HepG2 (cell line): ENCODE results near the gene ST7L. TPM values are rescaled to one million over a fixed set of nuclear protein-coding genes. Genes with fewer than 3 reads are reported as not detected.

Experiments used
- ATAC-seq: fragments of 200-7000 bp; cut with Tn5 transposase; 3 replicates; pipeline ENCODE4 v1.9.1; 2020; ENCODE audit warnings: mild to moderate bottlenecking, moderate library complexity
- BruUV-seq: library from RNA; stranded (reverse); fragments of 400-500 nt; replicated peaks from 2 replicates; lab custom pipeline; 2021; lab: Mats Ljungman, UMichigan
- CTCF ChIA-PET: fragments of 300-600 bp; formaldehyde crosslinking; extraction: SDS; loops from one replicate; lab custom pipeline; 2021; ENCODE audit warnings: low total read pairs, inconsistent platforms, low intra/inter-chr PET ratio; lab: Yijun Ruan, JAX
- POLR2A ChIA-PET: fragments of 350-600 bp; sonication (Branson Sonifier 250); formaldehyde crosslinking; loops from one replicate; lab custom pipeline; 2020; ENCODE audit warnings: antibody characterized with exemption, inconsistent platforms; lab: Yijun Ruan, JAX
- DNase-seq: peaks from one replicate; pipeline ENCODE4 v3.0.0-alpha.2; 2015; ENCODE audit warnings: low spot score
- FAIRE-seq: peaks from 3 replicates; lab custom pipeline; 2011; peaks lifted over from hg19 to GRCh38; lab: Jason Lieb, UNC
- H2AFZ ChIP-seq: one replicate; pipeline ENCODE4 v1.6.1; 2011; ENCODE audit warnings: low read length, inconsistent platforms
- H3K27ac ChIP-seq: fragments of 300-600 bp; 3 replicates; pipeline ENCODE4 v1.8.0; 2011; ENCODE audit warnings: mixed run types, mild to moderate bottlenecking, mixed read lengths, low read length, inconsistent platforms; ENCODE audit not compliant: insufficient read depth; ENCODE audit errors: extremely low read length
- H3K27me3 ChIP-seq, 2 experiments: fragments of 200-600 bp in 1 of 2; 2 replicates in 1 of 2; 3 replicates in 1 of 2; pipeline versions ENCODE4 v1.6.0 to v1.8.0; 2011; ENCODE audit warnings: low read length in 2 of 2, mild to moderate bottlenecking in 2 of 2, moderate library complexity in 2 of 2, inconsistent platforms in 1 of 2; ENCODE audit not compliant: insufficient read depth in 2 of 2, control insufficient read depth in 1 of 2
- H3K36me3 ChIP-seq, 2 experiments: fragments of 200-600 bp in 1 of 2; replicated peaks in 1 of 2; 2 replicates in 1 of 2; 3 replicates in 1 of 2; pipeline versions ENCODE4 v1.5.1 to v1.8.0; 2011; ENCODE audit warnings: low read length in 2 of 2, inconsistent platforms in 1 of 2; ENCODE audit not compliant: insufficient read depth in 2 of 2, control insufficient read depth in 1 of 2
- H3K4me1 ChIP-seq: 2 replicates; pipeline ENCODE4 v1.5.1; 2012; ENCODE audit warnings: low read length, inconsistent platforms; ENCODE audit not compliant: insufficient read depth
- H3K4me2 ChIP-seq: 2 replicates; pipeline ENCODE4 v1.6.0; 2011; ENCODE audit warnings: low read depth, low read length, inconsistent platforms
- H3K4me3 ChIP-seq, 3 experiments: fragments of 200-600 bp in 1 of 3; sonication (generic), shearing (Covaris generic) in 1 of 3; replicated peaks in 1 of 3; 2 replicates each; pipeline ENCODE4 v1.5.1; 2011 to 2016; ENCODE audit warnings: low read length in 3 of 3, inconsistent platforms in 2 of 3, low read depth in 2 of 3, mild to moderate bottlenecking in 2 of 3, control low read depth in 1 of 3, mixed read lengths in 1 of 3; ENCODE audit not compliant: insufficient read depth in 1 of 3
- H3K79me2 ChIP-seq: one replicate; pipeline ENCODE4 v1.6.1; 2011; ENCODE audit warnings: low read length, inconsistent platforms; ENCODE audit not compliant: insufficient read depth
- H3K9ac ChIP-seq: 2 replicates; pipeline ENCODE4 v1.6.0; 2011; ENCODE audit warnings: mild to moderate bottlenecking, low read depth, low read length, inconsistent platforms; ENCODE audit not compliant: insufficient read depth
- H3K9me3 ChIP-seq: 2 replicates; pipeline ENCODE4 v1.5.1; 2012; ENCODE audit warnings: mild to moderate bottlenecking, low read length
- H4K20me1 ChIP-seq: 2 replicates; pipeline ENCODE4 v1.6.0; 2011; ENCODE audit warnings: inconsistent platforms, mild to moderate bottlenecking, low read length, moderate library complexity; ENCODE audit not compliant: insufficient read depth
- ATRX ChIP-seq: sonication (generic); formaldehyde crosslinking; IDR thresholded peaks from 2 replicates; pipeline ENCODE4 v1.4.0; 2020; ENCODE audit warnings: missing genetic modification reagents, borderline replicate concordance
- CC2D1A ChIP-seq: sonication (generic); formaldehyde crosslinking; IDR thresholded peaks from 2 replicates; pipeline ENCODE4 v1.8.1; 2023; ENCODE audit warnings: mild to moderate bottlenecking, missing genetic modification reagents
- DDIT3 ChIP-seq: sonication (generic); formaldehyde crosslinking; IDR thresholded peaks from 2 replicates; pipeline ENCODE4 v1.4.0; 2020; ENCODE audit warnings: mild to moderate bottlenecking, missing genetic modification reagents
- HOXA5 ChIP-seq: sonication (generic); formaldehyde crosslinking; IDR thresholded peaks from 2 replicates; pipeline ENCODE4 v1.4.0; 2020; ENCODE audit warnings: missing genetic modification reagents
- MBD4 ChIP-seq: IDR thresholded peaks from 2 replicates; pipeline ENCODE4 v1.6.1; 2012; ENCODE audit warnings: low read length, inconsistent platforms, borderline replicate concordance
- NR2F1 ChIP-seq, 2 experiments: fragments of 450-650 bp in 1 of 2; formaldehyde crosslinking in 1 of 2; IDR thresholded peaks; 2 replicates each; pipeline versions ENCODE4 v1.5.0 to v1.6.1; 2016 to 2020; ENCODE audit warnings: mild to moderate bottlenecking in 1 of 2, missing compliant biosample characterization in 1 of 2, missing genetic modification reagents in 1 of 2, moderate library complexity in 1 of 2
- NR3C1 ChIP-seq: sonication (generic); formaldehyde crosslinking; IDR thresholded peaks from 2 replicates; pipeline ENCODE4 v1.4.0; 2020; ENCODE audit warnings: missing genetic modification reagents
- PCBP2 ChIP-seq: fragments of 200-400 bp; formaldehyde crosslinking; optimal IDR thresholded peaks from 2 replicates; pipeline ENCODE3; 2018; ENCODE audit warnings: low read length, low read depth; ENCODE audit not compliant: poor library complexity, severe bottlenecking
- ZBTB3 ChIP-seq: sonication (generic); formaldehyde crosslinking; IDR thresholded peaks from 2 replicates; pipeline ENCODE4 v1.4.0; 2020; ENCODE audit warnings: low read depth, mild to moderate bottlenecking, moderate library complexity, missing genetic modification reagents, borderline replicate concordance
- ZNF264 ChIP-seq: sonication (generic); formaldehyde crosslinking; IDR thresholded peaks from 2 replicates; pipeline ENCODE4 v1.4.0; 2020; ENCODE audit warnings: missing genetic modification reagents
- ZNF430 ChIP-seq: sonication (generic); formaldehyde crosslinking; IDR thresholded peaks from 2 replicates; pipeline ENCODE4 v1.9.0; 2021; ENCODE audit warnings: mild to moderate bottlenecking, missing genetic modification reagents
- ZNF546 ChIP-seq: sonication (generic); formaldehyde crosslinking; conservative IDR thresholded peaks from 2 replicates; pipeline ENCODE4 v1.8.1; 2023; ENCODE audit warnings: mild to moderate bottlenecking, missing genetic modification reagents
- ZNF550 ChIP-seq: sonication (generic); formaldehyde crosslinking; IDR thresholded peaks from 2 replicates; pipeline ENCODE4 v1.4.0; 2020; ENCODE audit warnings: mild to moderate bottlenecking, missing genetic modification reagents, borderline replicate concordance
- ZNF577 ChIP-seq: sonication (generic); formaldehyde crosslinking; IDR thresholded peaks from 2 replicates; pipeline ENCODE4 v1.4.0; 2020; ENCODE audit warnings: mild to moderate bottlenecking, low read depth, missing genetic modification reagents, borderline replicate concordance
- ZNF616 ChIP-seq: sonication (generic); formaldehyde crosslinking; IDR thresholded peaks from 2 replicates; pipeline ENCODE4 v1.5.0; 2020; ENCODE audit warnings: low read depth, mild to moderate bottlenecking, missing genetic modification reagents
- WGBS: methylation state at CpG from one replicate; pipeline ENCODE4 v1.1.6; 2017; ENCODE audit warnings: low lambda C conversion rate; 5-methylcytosine and 5-hydroxymethylcytosine counted together
- in situ Hi-C: cut with HindIII; loops from 2 replicates; pipeline ENCODE4 v1.10.0; 2017; ENCODE audit warnings: low pct_unique_long_range_greater_than_20kb; ENCODE audit not compliant: extremely low pct_ligation_motif_present
- intact Hi-C: fragments of 100-400 bp; cut with micrococcal nuclease; formaldehyde crosslinking; loops from one replicate; pipeline ENCODE4 v1.10.0; 2022; ENCODE audit not compliant: unreplicated experiment
- polyA plus RNA-seq, 8 experiments: library from polyadenylated mRNA; depleted of rRNA in 3 of 8; stranded (reverse) in 7 of 8; unstranded in 1 of 8; fragments of >200 nt; fragmentation: Illumina TruSeq in 4 of 8; extraction: Trizol in 4 of 8; gene quantifications; 2 replicates each; pipeline versions ENCODE4 v1.2.1 to v1.2.3, GENCODE V29; 2011 to 2016; ENCODE audit warnings: low read depth in 4 of 8, missing spikeins in 1 of 8, mixed read lengths in 1 of 8; ENCODE audit not compliant: insufficient read depth in 1 of 8
- total RNA-seq, 5 experiments: library from RNA; depleted of rRNA; stranded (reverse); fragments of >200 nt; fragmentation: Illumina TruSeq; extraction: Trizol; gene quantifications; 2 replicates each; pipeline ENCODE4 v1.2.3, GENCODE V29; 2016; ENCODE audit warnings: low read depth in 1 of 5
- TF ChIP-seq, protein P1 (sequence below): sonication (generic); formaldehyde crosslinking; IDR thresholded peaks from 2 replicates; pipeline ENCODE4 v1.4.0; 2020; ENCODE audit warnings: mild to moderate bottlenecking, missing genetic modification reagents
- TF ChIP-seq, protein P2 (sequence below): sonication (generic); formaldehyde crosslinking; IDR thresholded peaks from 2 replicates; pipeline ENCODE4 v1.4.0; 2020; ENCODE audit warnings: missing genetic modification reagents

ST7L gene
- total and polyA plus RNA-seq, 2 of the 13 experiments (the other 11 are each of a cell fraction or from before 2014, with no cell fraction given) = 8.6 to 19.9 TPM

GRCh38 chr1:112505400-112505785 is 113.5 kb downstream of the ST7L start:
- H3K4me3 ChIP-seq = no peak overlapping the region
- ChIA-PET POLR2A (no interaction called here), CTCF (no interaction called here)
- H3K27ac ChIP-seq = no peak overlapping the region
- intact Hi-C loops (no loop called here), in situ Hi-C loops (loop anchor here (10.0 kb wide), 1 partner anchor 199 kb away; the partner anchor contains the start of gene RHOC)
- FAIRE-seq (no peak), DNase-seq (no peak), ATAC-seq (no peak)
- no peak overlapping the region for H3K9ac ChIP-seq
- peaks cover 2% of the 10 kb centered on the region; the same call in 1 of the 2 replicates for H4K20me1 ChIP-seq
- H3K79me2 ChIP-seq = no peaks in the 10 kb centered on the region
- H3K36me3 ChIP-seq = no peaks in the 10 kb centered on the region
- no peaks in the 10 kb centered on the region for H3K9me3 ChIP-seq
- no peak for TF ChIP-seq CC2D1A (CRISPR knock-in tag)
- no peak for TF ChIP-seq NR3C1 (CRISPR knock-in tag)
- no peak for TF ChIP-seq ZNF430 (CRISPR knock-in tag)
- TF ChIP-seq ZNF264 = no peak
- no peak for TF ChIP-seq HOXA5 (CRISPR knock-in tag)
- no peak for TF ChIP-seq ZBTB3 (CRISPR knock-in tag)
- TF ChIP-seq, protein P1, sequence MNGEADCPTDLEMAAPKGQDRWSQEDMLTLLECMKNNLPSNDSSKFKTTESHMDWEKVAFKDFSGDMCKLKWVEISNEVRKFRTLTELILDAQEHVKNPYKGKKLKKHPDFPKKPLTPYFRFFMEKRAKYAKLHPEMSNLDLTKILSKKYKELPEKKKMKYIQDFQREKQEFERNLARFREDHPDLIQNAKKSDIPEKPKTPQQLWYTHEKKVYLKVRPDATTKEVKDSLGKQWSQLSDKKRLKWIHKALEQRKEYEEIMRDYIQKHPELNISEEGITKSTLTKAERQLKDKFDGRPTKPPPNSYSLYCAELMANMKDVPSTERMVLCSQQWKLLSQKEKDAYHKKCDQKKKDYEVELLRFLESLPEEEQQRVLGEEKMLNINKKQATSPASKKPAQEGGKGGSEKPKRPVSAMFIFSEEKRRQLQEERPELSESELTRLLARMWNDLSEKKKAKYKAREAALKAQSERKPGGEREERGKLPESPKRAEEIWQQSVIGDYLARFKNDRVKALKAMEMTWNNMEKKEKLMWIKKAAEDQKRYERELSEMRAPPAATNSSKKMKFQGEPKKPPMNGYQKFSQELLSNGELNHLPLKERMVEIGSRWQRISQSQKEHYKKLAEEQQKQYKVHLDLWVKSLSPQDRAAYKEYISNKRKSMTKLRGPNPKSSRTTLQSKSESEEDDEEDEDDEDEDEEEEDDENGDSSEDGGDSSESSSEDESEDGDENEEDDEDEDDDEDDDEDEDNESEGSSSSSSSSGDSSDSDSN (CRISPR knock-in tag) = no peak
- no peak for TF ChIP-seq ZNF550 (CRISPR knock-in tag)
- no peak for TF ChIP-seq ZNF577 (CRISPR knock-in tag)
- no peak for TF ChIP-seq ATRX
- no peak for TF ChIP-seq DDIT3
- TF ChIP-seq NR2F1 (CRISPR knock-in tag; IDR thresholded peaks at IDR 0.05) = no peak
- TF ChIP-seq MBD4 = no peak
- no peak for TF ChIP-seq ZNF546 (CRISPR knock-in tag)
- no peak for TF ChIP-seq PCBP2
- TF ChIP-seq ZNF616 = no peak
- TF ChIP-seq, protein P2, sequence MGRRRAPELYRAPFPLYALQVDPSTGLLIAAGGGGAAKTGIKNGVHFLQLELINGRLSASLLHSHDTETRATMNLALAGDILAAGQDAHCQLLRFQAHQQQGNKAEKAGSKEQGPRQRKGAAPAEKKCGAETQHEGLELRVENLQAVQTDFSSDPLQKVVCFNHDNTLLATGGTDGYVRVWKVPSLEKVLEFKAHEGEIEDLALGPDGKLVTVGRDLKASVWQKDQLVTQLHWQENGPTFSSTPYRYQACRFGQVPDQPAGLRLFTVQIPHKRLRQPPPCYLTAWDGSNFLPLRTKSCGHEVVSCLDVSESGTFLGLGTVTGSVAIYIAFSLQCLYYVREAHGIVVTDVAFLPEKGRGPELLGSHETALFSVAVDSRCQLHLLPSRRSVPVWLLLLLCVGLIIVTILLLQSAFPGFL (CRISPR knock-in tag) = no peak
- H2AFZ ChIP-seq = no peak overlapping the region
- H3K4me1 ChIP-seq = peaks cover 28% of the 10 kb centered on the region
- no TSS peak for BruUV-seq
- H3K27me3 ChIP-seq = peaks cover 18 to 88% of the 10 kb centered on the region in 2 experiments; a peak in 4 of 5 replicates
- no peak overlapping the region for H3K4me2 ChIP-seq
- 0% methylated on average over 1 of the region's 1 CpG for WGBS
